ENCODE measurements around the gene KNOP1.

DNA sequence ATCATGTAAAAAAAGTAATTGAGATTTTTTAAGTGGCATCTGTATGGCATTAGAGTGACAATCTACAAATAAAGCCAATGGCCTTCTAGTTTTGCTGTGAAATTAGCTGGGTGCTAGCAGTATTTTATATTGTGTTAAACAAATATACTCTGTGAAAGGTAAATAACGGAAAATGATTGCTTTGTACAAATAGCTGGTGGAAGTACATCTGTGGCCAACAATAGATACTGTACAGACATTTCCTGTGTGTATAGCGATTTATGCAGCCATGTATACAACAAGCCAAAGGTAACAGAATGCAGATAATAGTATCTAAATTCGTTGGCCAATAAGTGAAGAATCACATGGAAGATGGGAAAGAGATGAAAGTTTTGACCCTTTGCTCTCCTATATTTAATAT is 26.6 kb upstream of the KNOP1 start:
- TF ChIP-seq, protein P1, sequence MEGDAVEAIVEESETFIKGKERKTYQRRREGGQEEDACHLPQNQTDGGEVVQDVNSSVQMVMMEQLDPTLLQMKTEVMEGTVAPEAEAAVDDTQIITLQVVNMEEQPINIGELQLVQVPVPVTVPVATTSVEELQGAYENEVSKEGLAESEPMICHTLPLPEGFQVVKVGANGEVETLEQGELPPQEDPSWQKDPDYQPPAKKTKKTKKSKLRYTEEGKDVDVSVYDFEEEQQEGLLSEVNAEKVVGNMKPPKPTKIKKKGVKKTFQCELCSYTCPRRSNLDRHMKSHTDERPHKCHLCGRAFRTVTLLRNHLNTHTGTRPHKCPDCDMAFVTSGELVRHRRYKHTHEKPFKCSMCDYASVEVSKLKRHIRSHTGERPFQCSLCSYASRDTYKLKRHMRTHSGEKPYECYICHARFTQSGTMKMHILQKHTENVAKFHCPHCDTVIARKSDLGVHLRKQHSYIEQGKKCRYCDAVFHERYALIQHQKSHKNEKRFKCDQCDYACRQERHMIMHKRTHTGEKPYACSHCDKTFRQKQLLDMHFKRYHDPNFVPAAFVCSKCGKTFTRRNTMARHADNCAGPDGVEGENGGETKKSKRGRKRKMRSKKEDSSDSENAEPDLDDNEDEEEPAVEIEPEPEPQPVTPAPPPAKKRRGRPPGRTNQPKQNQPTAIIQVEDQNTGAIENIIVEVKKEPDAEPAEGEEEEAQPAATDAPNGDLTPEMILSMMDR (IDR thresholded peaks at IDR 0.05; ENCODE audit: low read length): no peak
- no peak for TF ChIP-seq EZH2 (IDR thresholded peaks at IDR 0.05; ENCODE audit: borderline replicate concordance, low read length)
